ENCODE data around the gene PCSK6. TPM values are rescaled to one million over a fixed set of nuclear protein-coding genes. Genes with fewer than 3 reads are reported as not detected.

PCSK6 gene
- total RNA-seq, 3 donors from 2014 or later (not counting 1 experiment from before 2014, with no cell fraction given) = 1.5 to 2.4 (median 2.4) TPM

- Histone ChIP-seq H3K27ac (ENCODE audit: low read length) (no peak overlapping the region), H3K4me3 (ENCODE audit: low read length) (no peak overlapping the region), H3K9me3 (ENCODE audit: control insufficient read depth, insufficient read depth, low read length) (no peaks in the 10 kb centered on the region), H3K27me3 (ENCODE audit: control insufficient read depth, insufficient read depth, low read length) (peaks cover 2% of the 10 kb centered on the region), H3K36me3 (ENCODE audit: control insufficient read depth, insufficient read depth, low read length) (no peaks in the 10 kb centered on the region), H3K4me1 (ENCODE audit: control insufficient read depth, insufficient read depth, low read length) (no peaks in the 10 kb centered on the region)
- no peak overlapping the region for H3K4me3 Mint-ChIP-seq
- TF ChIP-seq, protein P1, sequence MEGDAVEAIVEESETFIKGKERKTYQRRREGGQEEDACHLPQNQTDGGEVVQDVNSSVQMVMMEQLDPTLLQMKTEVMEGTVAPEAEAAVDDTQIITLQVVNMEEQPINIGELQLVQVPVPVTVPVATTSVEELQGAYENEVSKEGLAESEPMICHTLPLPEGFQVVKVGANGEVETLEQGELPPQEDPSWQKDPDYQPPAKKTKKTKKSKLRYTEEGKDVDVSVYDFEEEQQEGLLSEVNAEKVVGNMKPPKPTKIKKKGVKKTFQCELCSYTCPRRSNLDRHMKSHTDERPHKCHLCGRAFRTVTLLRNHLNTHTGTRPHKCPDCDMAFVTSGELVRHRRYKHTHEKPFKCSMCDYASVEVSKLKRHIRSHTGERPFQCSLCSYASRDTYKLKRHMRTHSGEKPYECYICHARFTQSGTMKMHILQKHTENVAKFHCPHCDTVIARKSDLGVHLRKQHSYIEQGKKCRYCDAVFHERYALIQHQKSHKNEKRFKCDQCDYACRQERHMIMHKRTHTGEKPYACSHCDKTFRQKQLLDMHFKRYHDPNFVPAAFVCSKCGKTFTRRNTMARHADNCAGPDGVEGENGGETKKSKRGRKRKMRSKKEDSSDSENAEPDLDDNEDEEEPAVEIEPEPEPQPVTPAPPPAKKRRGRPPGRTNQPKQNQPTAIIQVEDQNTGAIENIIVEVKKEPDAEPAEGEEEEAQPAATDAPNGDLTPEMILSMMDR (IDR thresholded peaks at IDR 0.05) = no peak
- 69% methylated on average over 17 of the region's 17 CpGs for WGBS (ENCODE audit: insufficient coverage)
- ATAC-seq (no peak), DNase-seq (no peak)
- H3K4me1 Mint-ChIP-seq = peaks cover 3 to 6% of the 10 kb centered on the region in 2 donors
- no peaks in the 10 kb centered on the region for H3K9me3 Mint-ChIP-seq
- peaks cover 8 to 19% of the 10 kb centered on the region in 2 donors for H3K27me3 Mint-ChIP-seq (ENCODE audit: low read depth in 2 of 2)
- intact Hi-C loops (cut with micrococcal nuclease) = no loop called here
- H3K27ac Mint-ChIP-seq = no peak overlapping the region
- no peaks in the 10 kb centered on the region for H3K36me3 Mint-ChIP-seq
These were observed 162.3 kb downstream of the PCSK6 start for GRCh38 chr15:101327147-101327740.

- no peak overlapping the region for H3K4me3 Mint-ChIP-seq
- intact Hi-C loops (cut with micrococcal nuclease) = no loop called here
- Histone ChIP-seq H3K9me3 (ENCODE audit: control insufficient read depth, insufficient read depth, low read length) (no peaks in the 10 kb centered on the region), H3K27me3 (ENCODE audit: control insufficient read depth, insufficient read depth, low read length) (peaks cover 2% of the 10 kb centered on the region), H3K36me3 (ENCODE audit: control insufficient read depth, insufficient read depth, low read length) (no peaks in the 10 kb centered on the region), H3K27ac (ENCODE audit: low read length) (no peak overlapping the region), H3K4me1 (ENCODE audit: control insufficient read depth, insufficient read depth, low read length) (no peaks in the 10 kb centered on the region), H3K4me3 (ENCODE audit: low read length) (no peak overlapping the region)
- no peak overlapping the region for H3K27ac Mint-ChIP-seq
- peaks cover 3 to 5% of the 10 kb centered on the region in 2 donors for H3K4me1 Mint-ChIP-seq
- peaks cover 8 to 19% of the 10 kb centered on the region in 2 donors for H3K27me3 Mint-ChIP-seq (ENCODE audit: low read depth in 2 of 2)
- DNase-seq (no peak), ATAC-seq (no peak)
- H3K9me3 Mint-ChIP-seq = no peaks in the 10 kb centered on the region
- WGBS (ENCODE audit: insufficient coverage) = 82% methylated on average over 21 of the region's 21 CpGs
- TF ChIP-seq, protein P1 (IDR thresholded peaks at IDR 0.05) = no peak
- no peaks in the 10 kb centered on the region for H3K36me3 Mint-ChIP-seq
These were observed 162.9 kb downstream of the PCSK6 start for GRCh38 chr15:101326462-101327146.

DNA sequence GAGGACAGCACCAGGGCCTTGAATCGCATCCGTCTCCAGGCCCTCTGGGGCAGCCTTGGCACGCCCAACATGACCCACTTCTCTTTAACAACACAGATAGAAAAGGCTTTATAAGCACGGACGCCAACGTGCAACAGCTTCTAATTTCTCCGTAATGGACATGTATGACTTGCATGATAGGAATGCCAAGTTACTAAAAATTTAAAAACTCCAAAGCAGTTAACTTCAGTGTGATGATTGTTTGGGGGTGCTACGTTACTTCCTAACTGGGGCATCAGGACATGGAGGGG is 163.5 kb downstream of the PCSK6 start:
- H3K4me3 ChIP-seq (ENCODE audit: low read length) = no peak overlapping the region
- H3K27ac ChIP-seq (ENCODE audit: low read length) = no peak overlapping the region
- Mint-ChIP-seq H3K27me3 (ENCODE audit: low read depth in 2 of 2) (peaks cover 8 to 19% of the 10 kb centered on the region in 2 donors), H3K4me1 (peaks cover 9% of the 10 kb centered on the region in 2 donors), H3K27ac (no peak overlapping the region), H3K9me3 (no peaks in the 10 kb centered on the region), H3K4me3 (no peak overlapping the region), H3K36me3 (no peaks in the 10 kb centered on the region)
- intact Hi-C loops (cut with micrococcal nuclease) = no loop called here
- H3K4me1 ChIP-seq (ENCODE audit: control insufficient read depth, insufficient read depth, low read length) = peaks cover 4% of the 10 kb centered on the region
- H3K9me3 ChIP-seq (ENCODE audit: control insufficient read depth, insufficient read depth, low read length) = no peaks in the 10 kb centered on the region
- H3K36me3 ChIP-seq (ENCODE audit: control insufficient read depth, insufficient read depth, low read length) = no peaks in the 10 kb centered on the region
- peaks cover 2% of the 10 kb centered on the region for H3K27me3 ChIP-seq (ENCODE audit: control insufficient read depth, insufficient read depth, low read length)
- no peak for DNase-seq
- no peak for ATAC-seq
- TF ChIP-seq, protein P1 (IDR thresholded peaks at IDR 0.05) = no peak
- 83% methylated on average over 8 of the region's 8 CpGs for WGBS (ENCODE audit: insufficient coverage)
